Testis (tissue), 2 donors: ENCODE measurements around the gene ZBTB20.

ENCODE experiments used
- POLR2A ChIP-seq: fragments of 450-650 bp; IDR thresholded peaks from one replicate; pipeline ENCODE4 v1.6.1; 2017; ENCODE audit warnings: antibody characterized with exemption, mild to moderate bottlenecking, moderate library complexity
- TF ChIP-seq, protein P1 (sequence below), 3 experiments: fragments of 450-650 bp in 2 of 3; fragments of 200-600 bp in 1 of 3; sonication (generic) in 1 of 3; IDR thresholded peaks; one replicate each; pipeline ENCODE4 v1.5.1; 2016 to 2019; ENCODE audit warnings: antibody characterized with exemption in 3 of 3, mild to moderate bottlenecking in 2 of 3, moderate library complexity in 1 of 3

- TF ChIP-seq POLR2A, result no peak
- TF ChIP-seq, protein P1, sequence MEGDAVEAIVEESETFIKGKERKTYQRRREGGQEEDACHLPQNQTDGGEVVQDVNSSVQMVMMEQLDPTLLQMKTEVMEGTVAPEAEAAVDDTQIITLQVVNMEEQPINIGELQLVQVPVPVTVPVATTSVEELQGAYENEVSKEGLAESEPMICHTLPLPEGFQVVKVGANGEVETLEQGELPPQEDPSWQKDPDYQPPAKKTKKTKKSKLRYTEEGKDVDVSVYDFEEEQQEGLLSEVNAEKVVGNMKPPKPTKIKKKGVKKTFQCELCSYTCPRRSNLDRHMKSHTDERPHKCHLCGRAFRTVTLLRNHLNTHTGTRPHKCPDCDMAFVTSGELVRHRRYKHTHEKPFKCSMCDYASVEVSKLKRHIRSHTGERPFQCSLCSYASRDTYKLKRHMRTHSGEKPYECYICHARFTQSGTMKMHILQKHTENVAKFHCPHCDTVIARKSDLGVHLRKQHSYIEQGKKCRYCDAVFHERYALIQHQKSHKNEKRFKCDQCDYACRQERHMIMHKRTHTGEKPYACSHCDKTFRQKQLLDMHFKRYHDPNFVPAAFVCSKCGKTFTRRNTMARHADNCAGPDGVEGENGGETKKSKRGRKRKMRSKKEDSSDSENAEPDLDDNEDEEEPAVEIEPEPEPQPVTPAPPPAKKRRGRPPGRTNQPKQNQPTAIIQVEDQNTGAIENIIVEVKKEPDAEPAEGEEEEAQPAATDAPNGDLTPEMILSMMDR (IDR thresholded peaks at IDR 0.05), result no peak
Measured at GRCh38 chr3:114762144-114762543, 384.9 kb downstream of the ZBTB20 start.
